Cardiac fibroblast (primary cell): Measurements from ENCODE around the gene TTLL8.
A peak's percentile ranks its signal among the peaks of the same experiment; 100 is the strongest.

Experiments
- DNase-seq, 2 donors: peaks; one replicate each; pipeline versions ENCODE4 v3.0.0 to v3.0.0-alpha.2; 2010; ENCODE audit warnings: low read depth in 2 of 2
- H3K4me3 ChIP-seq, 2 donors: replicated peaks in 1 of 2; 1 replicate in 1 of 2; 2 replicates in 1 of 2; pipeline ENCODE4 v1.5.1; 2011; ENCODE audit warnings: low read depth in 2 of 2, low read length in 2 of 2, mild to moderate bottlenecking in 2 of 2, moderate library complexity in 1 of 2
- TF ChIP-seq, protein P1 (sequence below): IDR thresholded peaks from one replicate; pipeline ENCODE4 v1.5.1; 2011; ENCODE audit warnings: low read depth, mild to moderate bottlenecking, low read length, inconsistent platforms

TTLL8 gene

DNA sequence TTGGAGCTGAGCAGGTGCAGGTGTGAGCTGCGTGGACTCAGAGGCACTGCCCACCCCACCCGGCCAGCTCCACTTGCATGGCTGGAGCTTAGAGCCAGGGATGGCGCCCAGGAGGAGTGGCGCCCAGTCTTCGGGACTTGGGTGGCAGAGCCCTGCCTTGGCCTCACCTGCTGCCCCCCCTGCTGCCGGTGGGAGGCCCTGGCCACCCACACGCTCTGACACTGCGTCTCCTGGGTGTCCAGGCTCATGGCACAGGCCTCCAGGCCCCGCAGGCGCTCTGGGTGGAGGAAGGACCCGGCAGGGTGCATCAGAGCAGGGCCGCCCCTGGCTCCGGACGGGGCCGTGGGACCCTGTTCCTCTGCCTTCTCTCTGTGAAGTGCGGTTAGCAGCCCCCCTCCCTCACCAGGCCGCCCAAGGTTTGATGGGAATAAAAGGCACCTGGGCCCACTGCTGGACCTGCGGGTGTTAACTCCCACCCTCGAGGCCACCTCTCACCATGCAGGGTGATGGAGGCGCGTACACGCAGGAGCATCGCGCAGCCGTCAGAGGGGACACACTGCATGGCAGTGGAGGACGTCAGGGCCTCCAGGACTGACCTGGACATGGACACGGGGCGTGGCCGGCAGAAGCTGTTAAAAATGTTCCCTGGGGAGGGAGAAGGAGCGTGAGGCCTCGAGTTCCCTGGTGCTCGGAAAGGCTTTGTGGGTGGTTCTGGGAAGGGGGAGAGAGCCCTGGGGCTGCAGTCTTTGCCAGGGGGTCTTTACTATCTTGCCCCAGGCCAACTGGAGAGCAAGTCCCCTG is 57.3 kb downstream of the TTLL8 start:
- DNase-seq = no peak
- TF ChIP-seq, protein P1, sequence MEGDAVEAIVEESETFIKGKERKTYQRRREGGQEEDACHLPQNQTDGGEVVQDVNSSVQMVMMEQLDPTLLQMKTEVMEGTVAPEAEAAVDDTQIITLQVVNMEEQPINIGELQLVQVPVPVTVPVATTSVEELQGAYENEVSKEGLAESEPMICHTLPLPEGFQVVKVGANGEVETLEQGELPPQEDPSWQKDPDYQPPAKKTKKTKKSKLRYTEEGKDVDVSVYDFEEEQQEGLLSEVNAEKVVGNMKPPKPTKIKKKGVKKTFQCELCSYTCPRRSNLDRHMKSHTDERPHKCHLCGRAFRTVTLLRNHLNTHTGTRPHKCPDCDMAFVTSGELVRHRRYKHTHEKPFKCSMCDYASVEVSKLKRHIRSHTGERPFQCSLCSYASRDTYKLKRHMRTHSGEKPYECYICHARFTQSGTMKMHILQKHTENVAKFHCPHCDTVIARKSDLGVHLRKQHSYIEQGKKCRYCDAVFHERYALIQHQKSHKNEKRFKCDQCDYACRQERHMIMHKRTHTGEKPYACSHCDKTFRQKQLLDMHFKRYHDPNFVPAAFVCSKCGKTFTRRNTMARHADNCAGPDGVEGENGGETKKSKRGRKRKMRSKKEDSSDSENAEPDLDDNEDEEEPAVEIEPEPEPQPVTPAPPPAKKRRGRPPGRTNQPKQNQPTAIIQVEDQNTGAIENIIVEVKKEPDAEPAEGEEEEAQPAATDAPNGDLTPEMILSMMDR = no peak

GRCh38 chr22:49999946-50000586 is 58.0 kb downstream of the TTLL8 start:
- no peak for DNase-seq
- peak overlapping the region in 1 of 2 donors; percentile 30 for H3K4me3 ChIP-seq
- TF ChIP-seq, protein P1 = no peak

More for the DNA sequence above, 57.3 kb downstream of the TTLL8 start:
- H3K4me3 ChIP-seq = no peak overlapping the region

DNA sequence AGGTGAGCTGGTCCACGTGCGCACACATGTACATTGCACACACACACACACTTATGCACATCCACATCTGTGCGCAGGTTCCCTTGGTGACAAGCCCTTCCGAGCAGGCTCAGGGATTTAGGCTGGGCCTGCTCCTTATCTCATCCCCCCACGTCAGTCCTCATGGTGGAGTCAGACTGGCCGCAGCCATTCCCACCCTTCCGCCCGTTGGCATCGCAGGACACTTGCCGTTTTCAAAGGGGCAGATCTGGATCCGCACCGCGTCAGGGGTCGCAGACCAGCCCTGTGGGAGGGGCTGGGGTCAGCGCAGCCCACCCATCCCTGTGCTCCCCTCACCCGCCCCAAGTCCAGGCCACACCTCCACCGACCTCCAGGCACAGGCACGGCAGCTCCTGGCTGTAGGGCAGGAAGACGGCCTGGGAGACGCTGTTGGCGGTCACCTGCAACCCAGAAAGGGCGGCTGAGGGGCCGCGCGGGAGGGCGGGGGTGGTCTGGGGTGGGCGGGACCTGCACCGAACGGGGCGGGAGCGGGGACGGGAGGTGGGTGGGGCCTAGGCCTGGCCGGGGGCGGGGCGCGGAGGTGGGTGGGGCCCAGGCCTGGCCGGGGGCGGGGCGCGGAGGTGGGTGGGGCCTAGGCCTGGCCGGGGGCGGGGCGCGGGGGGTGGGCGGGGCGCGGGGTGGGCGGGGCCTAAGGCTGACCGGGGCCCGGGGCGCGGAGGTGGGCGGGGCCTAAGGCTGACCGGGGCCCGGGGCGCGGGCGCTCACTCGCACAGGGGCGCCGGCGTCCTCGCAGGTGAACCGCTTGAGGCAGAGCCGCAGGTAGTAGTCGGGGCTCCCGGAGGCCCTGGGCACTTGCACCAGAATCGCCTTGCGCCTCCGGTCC is 58.8 kb downstream of the TTLL8 start:
- peak in 1 of 2 donors; percentile 32 for DNase-seq
- TF ChIP-seq, protein P1 = no peak
- peak overlapping the region in 1 of 2 donors; percentile 39 for H3K4me3 ChIP-seq

DNA sequence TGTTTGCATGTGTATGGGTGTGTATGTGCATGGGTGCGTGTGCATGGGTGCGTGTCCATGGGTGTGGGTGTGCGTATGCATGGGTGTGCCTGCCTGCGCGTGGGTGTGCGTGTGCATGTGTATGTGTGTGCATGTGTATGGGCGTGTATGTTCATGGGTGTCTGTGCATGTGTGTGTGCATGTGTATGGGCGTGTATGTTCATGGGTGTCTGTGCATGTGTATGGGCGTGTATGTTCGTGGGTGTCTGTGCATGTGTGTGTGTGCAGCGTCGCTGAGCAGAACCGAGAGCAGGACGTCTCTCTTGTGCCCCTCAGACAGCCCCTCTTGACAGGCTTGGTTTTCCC is 59.4 kb downstream of the TTLL8 start:
- no peak for DNase-seq
- TF ChIP-seq, protein P1 = no peak
- no peak overlapping the region for H3K4me3 ChIP-seq

GRCh38 chr22:49997932-49998717 is 60.0 kb downstream of the TTLL8 start:
- DNase-seq = no peak
- no peak overlapping the region for H3K4me3 ChIP-seq
- TF ChIP-seq, protein P1 = no peak

- no peak for DNase-seq
- TF ChIP-seq, protein P1 = no peak
- H3K4me3 ChIP-seq = no peak overlapping the region
Measured at GRCh38 chr22:49997251-49997599, 60.9 kb downstream of the TTLL8 start.
